Measurements from ENCODE around the gene KIF18B. TPM values are rescaled to one million over a fixed set of nuclear protein-coding genes. Genes with fewer than 3 reads are reported as not detected.

Gene KIF18B
- total RNA-seq, 3 donors from 2014 or later: 0.15 to 0.64 TPM; not detected in 1

DNA sequence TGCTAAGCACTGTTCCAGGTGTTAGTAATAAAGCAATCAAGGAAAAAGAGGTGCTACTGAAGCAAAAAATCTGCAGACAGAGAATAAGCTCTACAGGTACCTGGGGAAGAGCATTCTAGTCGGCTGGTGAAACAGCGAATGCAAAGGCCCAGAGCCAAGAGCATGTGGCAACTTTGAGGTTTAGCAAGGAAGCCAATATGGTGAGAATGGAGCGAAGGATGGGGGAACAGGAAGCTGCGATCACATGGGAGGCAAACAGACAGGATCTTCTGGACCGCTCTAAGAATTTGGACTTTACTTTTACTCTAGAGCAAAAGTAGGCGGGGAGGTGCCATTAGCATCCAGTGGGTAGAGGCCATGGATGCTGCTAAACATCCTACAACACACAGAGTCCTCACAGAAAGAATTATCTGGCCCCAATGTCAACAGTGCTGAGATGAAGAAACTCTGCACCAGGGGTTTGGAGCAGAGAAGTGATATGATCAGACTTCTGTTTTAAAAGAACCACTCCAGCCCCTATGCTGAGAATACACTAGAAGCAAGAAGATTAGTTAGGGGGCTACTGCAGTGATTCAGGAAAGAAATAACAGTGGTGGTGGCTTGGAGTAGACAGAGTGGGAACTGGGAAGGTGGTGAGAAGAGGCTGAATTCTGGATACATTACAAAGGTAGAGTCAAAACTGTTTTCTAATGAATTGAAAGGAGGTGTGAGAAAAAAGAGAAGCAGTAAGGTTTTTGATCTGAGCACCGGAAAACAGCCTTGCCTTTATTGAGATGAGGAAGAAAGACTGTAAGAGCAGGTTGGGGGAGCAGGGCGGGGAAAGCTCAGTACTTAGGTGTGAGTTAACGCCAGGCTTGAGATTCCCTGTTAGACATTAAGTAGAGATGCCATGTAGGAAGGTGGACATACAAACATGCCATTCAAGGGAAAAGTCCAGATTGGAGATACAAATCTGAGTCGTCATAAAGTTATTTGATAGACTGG is 59.3 kb downstream of the KIF18B start:
- DNase-seq (ENCODE audit: low spot score in 2 of 2): no peak
- TF ChIP-seq POLR2AphosphoS5 (IDR thresholded peaks at IDR 0.05) (no peak), CTCF (IDR thresholded peaks at IDR 0.05) (no peak), POLR2A (IDR thresholded peaks at IDR 0.05) (no peak)
- Histone ChIP-seq H3K36me3 (peaks cover 11% of the 10 kb centered on the region), H3K4me3 (no peak overlapping the region), H3K4me1 (no peaks in the 10 kb centered on the region), H3K27ac (no peak overlapping the region), H3K9me3 (no peaks in the 10 kb centered on the region), H3K27me3 (no peaks in the 10 kb centered on the region)
- intact Hi-C loops (cut with DNase I; ENCODE audit: low total_unique reads): no loop called here

- TF ChIP-seq POLR2A (IDR thresholded peaks at IDR 0.05) (no peak), POLR2AphosphoS5 (IDR thresholded peaks at IDR 0.05) (no peak), CTCF (IDR thresholded peaks at IDR 0.05) (no peak)
- no peaks in the 10 kb centered on the region for H3K4me1 ChIP-seq
- no peaks in the 10 kb centered on the region for H3K27me3 ChIP-seq
- H3K4me3 ChIP-seq: no peak overlapping the region
- H3K27ac ChIP-seq: no peak overlapping the region
- no peak for DNase-seq (ENCODE audit: low spot score in 2 of 2)
- H3K36me3 ChIP-seq: peaks cover 16% of the 10 kb centered on the region
- intact Hi-C loops (cut with DNase I; ENCODE audit: low total_unique reads): no loop called here
- H3K9me3 ChIP-seq: no peaks in the 10 kb centered on the region
Measured at GRCh38 chr17:44887016-44887415, 60.6 kb downstream of the KIF18B start.

DNA sequence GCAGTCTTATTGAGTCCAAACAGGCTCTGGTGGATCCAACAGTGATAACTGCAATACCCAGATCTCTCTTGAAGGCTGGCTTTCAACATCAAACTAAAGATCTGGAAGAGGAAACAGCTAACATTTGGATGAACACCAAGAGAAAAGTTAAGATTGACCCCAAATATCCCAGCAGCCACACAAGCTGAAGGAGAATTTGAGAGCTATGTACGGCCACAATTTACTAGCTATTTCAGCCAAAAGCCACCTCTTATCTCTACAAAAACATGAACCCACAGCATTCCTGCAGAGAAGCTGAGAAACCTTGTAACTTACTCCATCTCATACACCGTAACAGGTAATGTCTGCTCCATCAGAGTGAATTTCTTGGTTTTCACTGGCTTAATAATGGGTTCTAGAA is 62.6 kb downstream of the KIF18B start:
- H3K36me3 ChIP-seq: peaks cover 21% of the 10 kb centered on the region
- H3K4me1 ChIP-seq: no peaks in the 10 kb centered on the region
- no peak overlapping the region for H3K4me3 ChIP-seq
- H3K27me3 ChIP-seq: no peaks in the 10 kb centered on the region
- H3K9me3 ChIP-seq: no peaks in the 10 kb centered on the region
- no peak overlapping the region for H3K27ac ChIP-seq
- TF ChIP-seq POLR2AphosphoS5 (IDR thresholded peaks at IDR 0.05) (no peak), CTCF (IDR thresholded peaks at IDR 0.05) (no peak), POLR2A (IDR thresholded peaks at IDR 0.05) (no peak)
- no peak for DNase-seq (ENCODE audit: low spot score in 2 of 2)
- intact Hi-C loops (cut with DNase I; ENCODE audit: low total_unique reads): no loop called here

GRCh38 chr17:44881145-44881544 is 66.4 kb downstream of the KIF18B start:
- H3K4me3 ChIP-seq: no peak overlapping the region
- no peak for TF ChIP-seq POLR2A (IDR thresholded peaks at IDR 0.05)
- peaks cover 21% of the 10 kb centered on the region for H3K36me3 ChIP-seq
- intact Hi-C loops (cut with DNase I; ENCODE audit: low total_unique reads): no loop called here
- H3K4me1 ChIP-seq: no peaks in the 10 kb centered on the region
- no peaks in the 10 kb centered on the region for H3K27me3 ChIP-seq
- no peak overlapping the region for H3K27ac ChIP-seq
- no peak for DNase-seq (ENCODE audit: low spot score in 2 of 2)
- H3K9me3 ChIP-seq: no peaks in the 10 kb centered on the region

- intact Hi-C loops (cut with DNase I; ENCODE audit: low total_unique reads): no loop called here
- H3K27ac ChIP-seq: no peak overlapping the region
- TF ChIP-seq POLR2A (IDR thresholded peaks at IDR 0.05) (no peak), CTCF (IDR thresholded peaks at IDR 0.05) (no peak), POLR2AphosphoS5 (IDR thresholded peaks at IDR 0.05) (no peak)
- H3K4me3 ChIP-seq: no peak overlapping the region
- H3K4me1 ChIP-seq: no peaks in the 10 kb centered on the region
- no peak for DNase-seq (ENCODE audit: low spot score in 2 of 2)
- H3K9me3 ChIP-seq: no peaks in the 10 kb centered on the region
- no peaks in the 10 kb centered on the region for H3K27me3 ChIP-seq
- peaks cover 18% of the 10 kb centered on the region for H3K36me3 ChIP-seq
Measured at GRCh38 chr17:44880062-44880461, 67.5 kb downstream of the KIF18B start.
